Fibroblast of the aortic adventitia (primary cell): Measurements from ENCODE around the gene INAVA. TPM values are rescaled to one million over a fixed set of nuclear protein-coding genes. Genes with fewer than 3 reads are reported as not detected.

Experiments
- DNase-seq: peaks from one replicate; pipeline ENCODE4 v3.0.0-alpha.2; 2010; ENCODE audit warnings: low read depth
- H3K4me3 ChIP-seq: 2 replicates; pipeline ENCODE4 v1.5.1; 2011; ENCODE audit warnings: low read depth, mild to moderate bottlenecking, control low read depth, low read length, moderate library complexity
- total RNA-seq: library from RNA; depleted of rRNA; stranded (reverse); fragments of >200 nt; gene quantifications from 2 replicates; pipeline ENCODE4 v1.2.3, GENCODE V29; 2012; ENCODE audit warnings: low replicate concordance
- TF ChIP-seq, protein P1 (sequence below): IDR thresholded peaks from 2 replicates; pipeline ENCODE4 v1.5.1; 2011; ENCODE audit warnings: mild to moderate bottlenecking, low read length, control low read depth, inconsistent platforms; ENCODE audit not compliant: insufficient read depth

INAVA gene, protein sequence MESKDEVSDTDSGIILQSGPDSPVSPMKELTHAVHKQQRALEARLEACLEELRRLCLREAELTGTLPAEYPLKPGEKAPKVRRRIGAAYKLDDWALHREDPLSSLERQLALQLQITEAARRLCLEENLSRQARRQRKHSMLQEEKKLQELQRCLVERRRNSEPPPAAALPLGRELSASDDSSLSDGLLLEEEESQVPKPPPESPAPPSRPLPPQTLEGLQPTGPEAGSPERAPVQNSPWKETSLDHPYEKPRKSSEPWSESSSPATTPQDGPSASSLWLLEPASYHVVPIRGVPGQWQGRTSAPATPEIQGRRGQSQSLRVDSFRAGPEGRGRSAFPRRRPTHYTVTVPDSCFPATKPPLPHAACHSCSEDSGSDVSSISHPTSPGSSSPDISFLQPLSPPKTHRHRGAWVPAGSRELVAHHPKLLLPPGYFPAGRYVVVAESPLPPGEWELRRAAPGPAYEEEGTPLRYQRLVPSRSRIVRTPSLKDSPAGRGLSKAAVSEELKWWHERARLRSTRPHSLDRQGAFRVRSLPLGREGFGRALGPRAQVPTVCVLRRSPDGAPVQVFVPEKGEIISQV
- total RNA-seq: not detected in 2 replicates

DNA sequence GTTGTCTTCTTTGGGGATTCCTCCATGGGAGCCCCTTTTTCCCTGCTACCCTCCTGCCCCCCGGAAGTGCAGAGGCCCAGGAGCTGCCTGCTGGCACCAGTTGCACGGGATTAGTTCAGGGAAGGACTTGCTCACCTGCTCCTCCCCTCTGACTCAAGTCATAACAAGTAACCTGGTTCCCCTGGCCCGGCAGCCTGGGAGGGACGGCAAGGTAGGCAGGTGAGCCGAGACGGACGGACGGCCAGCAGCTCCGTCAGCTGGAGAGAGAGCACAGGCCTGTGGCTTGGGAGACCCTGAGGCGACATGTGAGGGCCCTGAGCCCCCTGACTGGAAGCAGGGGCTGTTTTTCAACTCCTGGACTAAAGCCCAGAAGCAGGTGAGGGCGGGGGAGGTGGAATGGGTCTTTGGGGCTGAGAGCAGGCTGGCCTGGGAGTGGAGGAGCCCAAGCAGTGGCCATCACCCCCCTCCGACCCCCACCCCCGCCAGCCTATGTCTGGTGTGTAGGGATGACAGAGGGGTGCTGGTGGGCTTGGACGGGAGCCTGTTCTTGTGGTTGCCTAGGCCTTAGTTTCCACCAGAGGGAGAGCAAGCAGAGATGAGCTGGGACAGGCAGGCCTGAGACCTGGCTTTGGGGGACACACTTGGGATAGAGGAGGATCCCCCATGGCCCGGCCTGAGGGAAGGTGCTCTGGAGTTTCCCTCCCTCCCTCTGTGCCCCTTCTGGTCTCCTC is at the start of gene INAVA:
Gene INAVA, plus strand, starts transcription at position 189 of the 731 bp plus-strand sequence. CDS start 3,501 bp downstream, outside the sequence.
- TF ChIP-seq, protein P1, sequence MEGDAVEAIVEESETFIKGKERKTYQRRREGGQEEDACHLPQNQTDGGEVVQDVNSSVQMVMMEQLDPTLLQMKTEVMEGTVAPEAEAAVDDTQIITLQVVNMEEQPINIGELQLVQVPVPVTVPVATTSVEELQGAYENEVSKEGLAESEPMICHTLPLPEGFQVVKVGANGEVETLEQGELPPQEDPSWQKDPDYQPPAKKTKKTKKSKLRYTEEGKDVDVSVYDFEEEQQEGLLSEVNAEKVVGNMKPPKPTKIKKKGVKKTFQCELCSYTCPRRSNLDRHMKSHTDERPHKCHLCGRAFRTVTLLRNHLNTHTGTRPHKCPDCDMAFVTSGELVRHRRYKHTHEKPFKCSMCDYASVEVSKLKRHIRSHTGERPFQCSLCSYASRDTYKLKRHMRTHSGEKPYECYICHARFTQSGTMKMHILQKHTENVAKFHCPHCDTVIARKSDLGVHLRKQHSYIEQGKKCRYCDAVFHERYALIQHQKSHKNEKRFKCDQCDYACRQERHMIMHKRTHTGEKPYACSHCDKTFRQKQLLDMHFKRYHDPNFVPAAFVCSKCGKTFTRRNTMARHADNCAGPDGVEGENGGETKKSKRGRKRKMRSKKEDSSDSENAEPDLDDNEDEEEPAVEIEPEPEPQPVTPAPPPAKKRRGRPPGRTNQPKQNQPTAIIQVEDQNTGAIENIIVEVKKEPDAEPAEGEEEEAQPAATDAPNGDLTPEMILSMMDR: no peak
- DNase-seq: no peak
- H3K4me3 ChIP-seq: no peak within 1 kb of the TSS

DNA sequence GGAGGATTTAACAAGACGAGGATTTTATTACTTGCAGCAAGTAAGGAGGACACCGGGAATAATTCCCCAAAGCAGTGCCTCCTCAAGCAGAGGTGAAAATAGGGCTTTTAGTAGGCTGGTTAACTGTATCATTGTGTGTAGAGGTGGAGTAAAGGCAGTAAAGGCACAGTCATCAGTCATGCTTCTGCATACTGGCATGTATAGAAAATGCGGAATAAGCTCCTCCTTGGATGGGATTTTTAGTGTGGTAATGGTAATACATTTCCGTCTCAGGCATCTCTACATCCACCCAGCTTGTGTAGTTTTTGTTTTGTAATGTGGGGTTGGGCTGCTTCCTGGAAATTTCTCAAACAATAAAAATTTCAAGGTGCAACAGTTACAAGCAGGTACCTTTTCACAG is 49.3 kb upstream of the INAVA start:
- TF ChIP-seq, protein P1: no peak
- H3K4me3 ChIP-seq: no peak overlapping the region
- DNase-seq: no peak

DNA sequence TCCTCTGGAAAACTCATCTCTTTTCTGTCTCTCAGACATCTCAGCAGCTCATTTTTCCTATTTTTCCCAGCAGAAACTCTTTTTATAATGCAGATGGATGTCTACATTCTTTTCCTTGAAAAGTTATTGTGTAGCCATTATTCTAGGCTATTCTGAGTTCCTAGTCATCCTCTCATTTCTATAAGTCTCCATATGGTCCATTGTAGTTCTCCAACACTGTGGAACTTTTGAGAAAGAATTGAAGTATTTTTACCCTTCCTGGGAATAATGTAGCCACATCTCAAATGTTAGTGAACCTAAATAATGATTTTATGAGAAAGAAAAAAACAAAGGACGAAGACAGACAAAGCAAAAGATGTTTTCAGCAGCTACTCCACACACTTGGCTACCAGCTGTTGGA is 48.3 kb upstream of the INAVA start:
- TF ChIP-seq, protein P1: no peak
- no peak for DNase-seq
- no peak overlapping the region for H3K4me3 ChIP-seq

DNA sequence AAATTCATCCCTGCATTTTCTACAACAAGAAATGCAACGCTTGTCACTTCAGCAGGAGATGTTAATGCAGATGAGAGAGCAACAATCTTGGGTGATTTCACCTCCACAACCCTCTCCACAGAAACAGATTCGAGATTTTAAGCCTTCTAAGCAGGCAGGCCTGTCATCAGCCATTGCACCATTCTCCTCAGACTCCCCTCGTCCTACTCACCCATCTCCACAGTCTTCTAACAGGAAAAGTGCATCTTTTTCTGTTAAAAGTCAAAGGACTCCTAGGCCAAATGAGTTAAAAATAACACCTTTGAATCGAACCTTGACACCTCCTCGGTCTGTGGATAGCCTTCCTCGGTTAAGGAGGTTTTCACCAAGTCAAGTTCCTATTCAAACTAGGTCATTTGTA is 45.3 kb upstream of the INAVA start:
- TF ChIP-seq, protein P1: no peak
- H3K4me3 ChIP-seq: no peak overlapping the region
- no peak for DNase-seq

DNA sequence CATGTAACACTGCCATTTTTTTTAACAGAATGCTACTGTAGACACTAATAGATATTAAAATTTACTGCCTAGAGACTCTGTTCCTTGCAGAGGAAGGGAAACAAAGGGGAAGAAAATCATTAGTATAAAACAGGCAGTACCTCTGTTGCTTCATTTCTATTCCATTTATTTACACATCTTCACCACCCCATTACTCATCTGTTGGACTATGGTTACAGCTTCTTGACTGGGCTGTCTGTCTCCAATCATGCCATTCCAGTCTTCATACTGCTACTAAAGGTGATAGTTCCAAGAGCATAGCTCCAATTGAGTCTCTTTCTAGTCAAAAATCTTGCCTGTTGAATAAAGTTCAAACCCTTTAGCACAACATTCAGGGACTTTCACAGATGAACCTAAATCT is 44.1 kb upstream of the INAVA start:
- H3K4me3 ChIP-seq: no peak overlapping the region
- no peak for DNase-seq
- TF ChIP-seq, protein P1: no peak

DNA sequence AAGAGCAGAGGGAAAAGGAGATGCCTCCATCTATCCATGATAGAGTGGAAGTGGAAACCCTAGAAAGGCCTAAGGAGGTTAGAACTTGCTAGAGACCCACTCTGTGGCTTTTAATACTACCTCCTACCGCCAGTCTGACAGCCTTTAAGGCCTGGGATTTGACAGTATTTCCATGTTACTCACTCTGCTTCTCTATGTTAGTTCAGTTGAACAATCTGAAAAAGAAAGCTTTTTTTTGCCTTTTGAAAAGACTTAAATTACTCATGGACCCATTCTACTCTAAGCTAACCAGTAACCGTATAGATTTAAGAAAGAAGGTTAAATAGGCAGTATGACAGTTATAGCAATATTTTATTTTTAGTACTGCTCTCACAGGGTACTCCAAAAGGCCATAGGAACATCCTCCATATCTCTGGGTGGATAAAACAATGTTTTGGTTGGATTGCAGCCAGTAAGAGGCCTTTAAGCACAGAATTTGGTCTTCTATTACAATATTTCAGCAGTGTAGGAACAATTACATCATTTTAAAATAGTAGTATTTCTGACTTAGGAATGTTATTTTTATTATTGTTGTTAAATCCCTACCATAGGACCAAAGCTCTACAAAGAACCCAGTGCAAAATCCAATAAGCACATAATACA is 37.9 kb upstream of the INAVA start:
- peak; percentile 88 for DNase-seq
- TF ChIP-seq, protein P1: no peak

More for the DNA sequence above, 37.9 kb upstream of the INAVA start:
- H3K4me3 ChIP-seq: no peak overlapping the region
